T-helper 1 cell treated with Interleukin-12 subunit alpha and Interleukin-12 subunit beta and Interleukin-4 antibody, amounts not matched to agents 30 ng/mL and 1 ng/mL, for 36 hours (primary cell): Measurements from ENCODE around the gene TBC1D7. TPM values are rescaled to one million over a fixed set of nuclear protein-coding genes. Genes with fewer than 3 reads are reported as not detected.

ENCODE experiments used
- intact Hi-C: fragments of 100-400 bp; cut with micrococcal nuclease; formaldehyde crosslinking; loops from one replicate; pipeline ENCODE4 v1.15.1; 2024
- total RNA-seq: library from RNA; stranded (reverse); gene quantifications from 2 replicates; pipeline ENCODE4 v1.2.3, GENCODE V29; 2022

TBC1D7 gene
- total RNA-seq, 1 donor from 2014 or later: 24.0 TPM

- intact Hi-C loops: loop anchor here (1.0 kb wide), 4 partner anchors 28 to 300 kb away; partner anchors contain the start of genes SIRT5 and TBC1D7
Measured at GRCh38 chr6:13273931-13274706, 54.2 kb downstream of the TBC1D7 start.

- intact Hi-C loops: loop anchor here (1.0 kb wide), 3 partner anchors 29 to 301 kb away; partner anchors contain the start of gene SIRT5
Measured at GRCh38 chr6:13273202-13273930, 55.0 kb downstream of the TBC1D7 start.

DNA sequence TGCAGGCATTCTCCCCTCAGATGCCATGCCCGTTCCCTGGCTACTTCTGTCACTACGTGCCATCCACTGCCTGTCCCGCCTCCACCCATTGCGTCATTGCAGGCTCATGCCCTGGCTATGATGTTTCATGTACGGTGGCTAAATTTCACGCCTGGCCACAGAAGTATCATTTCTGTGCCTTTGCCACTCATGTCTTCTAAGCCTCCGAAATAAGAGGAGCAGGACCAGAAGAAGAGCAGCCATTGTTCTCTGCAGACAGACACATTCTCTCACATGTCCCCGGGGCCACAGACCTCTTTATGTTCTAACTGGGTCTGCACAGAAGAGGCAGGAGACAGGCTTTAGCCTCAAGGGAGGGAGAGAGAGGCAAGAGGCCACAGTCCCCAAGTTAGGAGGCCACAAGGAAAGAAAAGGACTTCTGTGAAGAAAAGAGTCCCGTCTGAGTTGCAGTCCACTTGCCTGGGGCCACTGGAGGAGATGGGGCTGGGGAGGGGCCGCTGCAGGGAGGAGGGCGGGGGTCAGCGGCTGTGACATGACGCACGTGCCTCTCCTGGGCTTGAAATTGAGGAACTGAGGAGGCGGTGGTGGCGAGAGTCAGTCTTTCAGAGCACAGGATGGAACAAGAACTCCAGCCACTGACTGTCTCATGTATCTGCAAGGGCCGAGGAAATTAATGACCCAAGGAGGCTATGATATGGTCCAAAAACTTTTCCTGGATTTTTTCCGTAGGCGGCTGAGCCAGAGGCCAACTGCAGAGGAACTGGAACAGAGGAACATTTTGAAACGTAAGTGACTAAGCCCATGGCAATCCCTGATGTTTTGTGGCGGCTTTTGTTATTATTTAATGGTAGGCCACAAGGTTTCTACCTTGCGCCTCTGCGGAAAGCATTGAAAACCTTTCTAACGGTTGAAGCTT, 55.9 kb downstream of the TBC1D7 start:
- intact Hi-C loops: loop anchor here (1.0 kb wide), 3 partner anchors 30 to 302 kb away; partner anchors contain the start of gene SIRT5

GRCh38 chr6:13268913-13269518, 59.3 kb downstream of the TBC1D7 start:
- intact Hi-C loops: no loop called here

DNA sequence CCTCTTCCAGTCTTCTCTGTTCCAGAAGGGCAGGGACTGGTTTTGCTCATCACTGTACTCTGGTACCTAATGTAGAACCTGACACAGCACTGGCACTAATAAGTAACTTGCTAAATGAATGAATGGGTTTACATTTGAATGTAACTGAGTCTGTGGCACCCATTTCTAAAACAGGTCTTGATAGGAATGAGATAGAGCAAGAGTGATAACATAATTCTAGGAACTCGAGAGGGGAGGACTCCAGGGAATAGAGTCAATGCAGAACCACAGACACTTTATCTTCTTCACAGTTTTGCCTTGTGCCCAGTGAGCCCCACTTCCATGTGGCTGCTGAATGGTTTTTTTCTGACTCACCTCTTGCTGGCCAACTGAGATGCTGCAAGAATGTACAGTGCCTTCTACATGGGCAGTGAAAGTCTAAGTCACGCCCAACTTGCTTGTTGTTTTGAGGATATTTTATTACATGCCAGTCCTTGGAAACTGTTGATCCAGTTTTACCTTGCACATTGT, 61.1 kb downstream of the TBC1D7 start:
- intact Hi-C loops: no loop called here

- intact Hi-C loops: no loop called here
Measured at GRCh38 chr6:13263669-13264068, 64.7 kb downstream of the TBC1D7 start.

DNA sequence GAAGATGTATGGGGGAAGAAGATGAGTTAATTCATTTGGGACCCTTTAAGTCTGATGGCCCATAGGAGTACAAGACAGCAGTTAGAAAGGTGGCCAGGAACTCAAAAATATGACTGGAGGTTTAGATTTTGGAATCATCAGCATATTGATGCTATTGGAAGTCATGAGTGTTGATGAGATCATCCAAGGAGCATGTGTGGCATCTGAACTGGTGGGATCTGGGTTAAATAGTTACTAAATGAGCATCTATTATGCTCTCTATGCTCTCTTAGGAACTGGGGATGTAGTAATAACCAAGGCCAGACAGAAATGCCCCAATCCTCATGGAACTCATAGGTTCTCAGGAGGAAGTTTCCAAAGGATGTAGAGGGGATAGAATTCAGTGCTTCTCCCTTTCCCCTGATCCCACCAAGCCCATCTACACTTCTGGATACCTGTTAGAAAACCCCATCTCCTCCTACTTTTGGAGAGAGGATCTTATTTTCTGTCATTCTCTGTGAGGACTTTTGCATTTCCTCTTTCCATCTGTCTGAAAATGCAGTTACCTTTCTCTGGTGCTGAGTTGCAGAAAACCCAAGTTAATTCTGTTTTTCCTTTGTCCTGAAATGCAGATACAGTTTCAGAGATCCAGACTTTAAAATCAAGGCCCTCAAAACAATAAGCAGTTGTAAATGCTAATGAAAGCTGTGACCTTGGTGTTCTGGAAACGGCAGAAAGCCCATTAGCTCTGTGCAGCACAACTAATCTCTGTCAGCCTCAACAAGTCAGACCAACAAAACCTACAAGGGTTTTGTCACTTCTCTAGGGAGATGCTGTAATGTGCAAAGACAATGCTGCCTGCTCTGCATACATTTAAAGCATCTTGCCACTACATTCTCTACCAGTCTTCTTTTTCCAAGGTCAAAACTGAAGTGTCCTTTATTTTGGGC, 65.8 kb downstream of the TBC1D7 start:
- intact Hi-C loops: no loop called here

GRCh38 chr6:13261464-13261994, 66.8 kb downstream of the TBC1D7 start:
- intact Hi-C loops: no loop called here

- intact Hi-C loops: no loop called here
Measured at GRCh38 chr6:13260831-13261230, 67.5 kb downstream of the TBC1D7 start.

DNA sequence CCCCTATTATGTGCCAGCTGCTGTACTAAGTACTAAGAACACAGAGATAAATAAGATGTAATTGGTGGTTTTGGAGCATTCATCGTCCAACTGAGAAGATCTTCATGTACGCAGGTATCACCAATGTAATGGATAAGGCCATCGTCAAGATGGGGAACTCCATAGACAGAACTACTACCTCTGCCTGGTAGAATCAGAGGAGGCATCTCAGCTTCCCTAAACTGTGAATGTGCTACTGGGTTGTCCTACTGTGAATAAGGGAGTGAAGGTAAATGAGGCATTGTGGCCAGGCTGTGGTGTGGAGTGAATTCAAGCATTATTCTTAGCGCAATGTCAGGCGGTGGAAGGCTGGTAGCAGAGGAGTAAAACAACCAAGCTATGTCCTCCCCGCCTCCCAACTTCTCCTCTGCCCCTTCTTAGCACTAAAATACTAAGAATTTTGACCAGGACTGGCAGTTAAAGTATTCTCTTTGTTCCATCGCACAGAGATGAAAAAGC, 68.2 kb downstream of the TBC1D7 start:
- intact Hi-C loops: no loop called here

DNA sequence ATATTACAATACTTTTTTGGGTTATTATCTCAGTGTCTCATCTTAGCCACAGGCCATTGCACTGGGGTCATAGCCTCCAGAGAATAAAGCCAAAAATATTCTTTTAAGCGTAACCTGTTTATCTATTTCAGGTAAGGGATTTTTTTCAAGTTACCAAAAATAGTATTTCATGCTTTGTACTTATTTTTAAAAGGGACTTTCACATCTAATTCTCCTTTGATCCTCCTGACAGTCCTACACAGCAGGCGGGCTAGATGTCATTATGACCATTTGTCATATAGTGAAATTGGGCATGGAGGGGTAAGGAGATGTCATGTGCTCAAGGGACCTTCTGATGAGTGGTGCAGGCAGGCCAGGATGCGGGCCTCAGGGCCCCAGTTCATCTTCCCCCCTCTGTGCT, 68.9 kb downstream of the TBC1D7 start:
- intact Hi-C loops: no loop called here

GRCh38 chr6:13256266-13257001, 71.9 kb downstream of the TBC1D7 start:
- intact Hi-C loops: no loop called here

Other genes starting within 250 kb of the TBC1D7 start
- gene GFOD1, start 159.1 kb upstream of the TBC1D7 start, total RNA-seq: 2.4 and 2.8 TPM in 2 replicates
- 7.7 and 10.2 TPM in 2 replicates for gene SIRT5, start 246.1 kb upstream of the TBC1D7 start, total RNA-seq